Measurements from ENCODE around the gene OLIG3.

The OLIG3 gene

DNA sequence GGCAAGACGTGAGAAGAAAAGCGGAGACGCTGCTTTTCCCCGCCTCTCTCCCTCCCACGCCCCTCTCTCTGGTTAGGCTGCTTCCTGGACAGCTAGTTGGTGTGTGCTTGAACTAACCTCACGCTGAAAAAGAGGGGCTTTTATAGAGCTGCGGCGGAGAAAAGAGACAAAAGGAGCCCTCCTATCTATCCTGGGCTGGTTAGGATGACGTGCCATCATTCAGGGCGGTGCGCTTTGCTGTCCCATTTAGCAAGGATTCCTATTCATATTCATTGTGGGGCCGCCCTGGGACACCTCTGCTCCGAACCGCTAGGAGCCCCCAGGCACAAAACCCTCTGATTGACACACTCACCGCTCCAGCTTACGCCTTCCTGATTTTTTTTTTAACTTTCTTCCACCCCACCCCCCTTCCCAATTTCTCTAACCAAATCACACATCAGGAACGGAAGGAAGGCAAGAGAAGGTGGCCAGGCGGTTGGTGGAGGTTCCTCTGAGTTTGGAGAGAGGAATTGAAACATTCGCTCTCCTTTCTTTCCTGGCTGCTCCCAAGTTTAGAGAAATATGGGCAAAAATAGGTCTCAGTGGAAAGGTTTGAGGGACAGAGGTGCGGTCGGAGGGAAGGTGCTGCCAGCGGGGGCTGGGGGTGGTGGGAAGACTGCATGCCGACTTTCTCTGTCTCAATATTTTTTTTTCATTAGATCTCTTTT lies at the start of gene OLIG3:
Gene OLIG3, minus strand, starts transcription at position 114 of the 707 bp plus-strand sequence. CDS start 224 bp downstream, outside the sequence.
- TF ChIP-seq, protein P1, sequence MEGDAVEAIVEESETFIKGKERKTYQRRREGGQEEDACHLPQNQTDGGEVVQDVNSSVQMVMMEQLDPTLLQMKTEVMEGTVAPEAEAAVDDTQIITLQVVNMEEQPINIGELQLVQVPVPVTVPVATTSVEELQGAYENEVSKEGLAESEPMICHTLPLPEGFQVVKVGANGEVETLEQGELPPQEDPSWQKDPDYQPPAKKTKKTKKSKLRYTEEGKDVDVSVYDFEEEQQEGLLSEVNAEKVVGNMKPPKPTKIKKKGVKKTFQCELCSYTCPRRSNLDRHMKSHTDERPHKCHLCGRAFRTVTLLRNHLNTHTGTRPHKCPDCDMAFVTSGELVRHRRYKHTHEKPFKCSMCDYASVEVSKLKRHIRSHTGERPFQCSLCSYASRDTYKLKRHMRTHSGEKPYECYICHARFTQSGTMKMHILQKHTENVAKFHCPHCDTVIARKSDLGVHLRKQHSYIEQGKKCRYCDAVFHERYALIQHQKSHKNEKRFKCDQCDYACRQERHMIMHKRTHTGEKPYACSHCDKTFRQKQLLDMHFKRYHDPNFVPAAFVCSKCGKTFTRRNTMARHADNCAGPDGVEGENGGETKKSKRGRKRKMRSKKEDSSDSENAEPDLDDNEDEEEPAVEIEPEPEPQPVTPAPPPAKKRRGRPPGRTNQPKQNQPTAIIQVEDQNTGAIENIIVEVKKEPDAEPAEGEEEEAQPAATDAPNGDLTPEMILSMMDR (IDR thresholded peaks at IDR 0.05): no peak

DNA sequence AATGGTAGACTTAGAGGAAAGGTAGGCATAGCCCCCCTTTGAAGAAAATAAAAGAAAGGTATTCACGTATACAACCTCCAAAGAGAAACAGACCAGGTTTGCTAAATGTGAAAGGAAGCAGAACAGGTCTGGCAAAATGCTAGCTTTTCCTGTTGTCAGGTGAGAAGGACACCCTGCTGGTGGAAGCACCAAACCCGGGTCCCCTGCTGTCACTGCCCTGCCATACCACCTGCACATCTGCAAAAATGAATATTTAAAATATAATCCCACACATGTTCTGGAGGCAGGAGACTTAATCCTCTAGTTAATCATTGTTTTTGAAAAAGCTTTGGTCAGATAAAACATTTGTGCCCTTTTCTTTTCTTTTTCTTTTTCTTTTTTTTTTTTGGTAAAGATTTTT lies 48.9 kb upstream of the OLIG3 start:
- TF ChIP-seq, protein P1 (IDR thresholded peaks at IDR 0.05): no peak

DNA sequence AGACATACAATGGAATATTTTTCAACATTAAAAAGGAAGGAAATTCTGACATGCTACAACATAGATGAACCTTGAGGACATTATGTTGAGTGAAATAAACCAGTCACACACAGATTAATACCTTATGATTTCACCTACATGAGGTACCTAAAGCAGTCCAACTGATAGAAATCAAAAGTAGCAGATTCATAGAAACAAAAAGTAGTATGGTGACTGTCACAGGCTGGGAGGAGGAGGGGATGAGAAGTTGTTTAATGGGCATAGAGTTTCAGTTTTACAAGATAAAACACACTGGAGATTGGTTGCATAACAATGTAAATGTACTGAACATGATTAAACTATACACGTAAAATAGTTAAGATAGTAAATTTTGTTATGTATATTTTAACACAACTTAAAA lies 48.5 kb upstream of the OLIG3 start:
- TF ChIP-seq, protein P1 (IDR thresholded peaks at IDR 0.05): no peak

- TF ChIP-seq, protein P1 (IDR thresholded peaks at IDR 0.05): no peak
Observed at GRCh38 chr6:137541534-137542063, 47.4 kb upstream of the OLIG3 start.

GRCh38 chr6:137536104-137536773 lies 42.0 kb upstream of the OLIG3 start:
- TF ChIP-seq, protein P1 (IDR thresholded peaks at IDR 0.05): no peak

DNA sequence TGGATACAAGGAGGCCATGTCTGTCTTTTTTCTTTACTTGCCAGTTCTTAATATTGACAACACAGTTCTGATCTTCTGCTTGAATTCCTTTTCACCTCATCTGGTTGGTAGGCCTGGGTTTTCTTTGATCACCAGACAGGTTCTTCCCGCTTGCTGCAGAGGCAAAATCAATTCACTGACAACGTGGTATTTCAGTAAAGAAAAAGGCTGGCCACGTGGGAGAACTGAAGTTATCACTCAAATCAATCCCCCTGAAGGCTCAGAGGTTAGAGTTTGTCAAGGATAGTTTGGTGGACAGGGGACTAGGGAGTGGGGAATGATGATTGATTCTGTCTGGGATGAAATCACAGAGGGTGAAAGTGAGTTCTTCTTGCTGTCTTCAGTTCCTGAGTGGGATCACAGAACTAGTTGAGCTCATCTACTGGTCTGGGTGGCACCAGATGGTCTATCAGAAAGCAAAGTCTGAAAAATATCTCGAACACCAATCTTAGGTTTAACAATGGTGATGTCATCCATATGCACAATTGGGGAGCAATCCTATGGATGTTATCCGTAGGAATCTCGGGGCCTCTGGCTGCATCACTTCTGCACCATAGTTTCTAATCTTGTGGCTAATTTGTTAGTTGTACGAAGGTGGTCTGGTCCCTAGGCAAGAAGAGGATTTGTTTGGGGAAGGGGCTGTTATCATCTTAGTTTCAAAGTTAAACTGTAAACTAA lies 37.3 kb upstream of the OLIG3 start:
- TF ChIP-seq, protein P1 (IDR thresholded peaks at IDR 0.05): no peak

GRCh38 chr6:137530404-137530803 lies 36.2 kb upstream of the OLIG3 start:
- TF ChIP-seq, protein P1 (IDR thresholded peaks at IDR 0.05): no peak
